NOMO-1 (cell line): ENCODE measurements around the gene ANKHD1.

ENCODE experiments used
- DNase-seq, 2 experiments: peaks; one replicate each; lab custom pipeline; 2025; ENCODE audit not compliant: unreplicated experiment in 2 of 2; lab: John Stamatoyannopoulos, UW

The ANKHD1 gene

GRCh38 chr5:140588311-140589070, 186.9 kb downstream of the ANKHD1 start:
- DNase-seq = no peak
